Measurements from ENCODE around the gene TOR3A.

DNA sequence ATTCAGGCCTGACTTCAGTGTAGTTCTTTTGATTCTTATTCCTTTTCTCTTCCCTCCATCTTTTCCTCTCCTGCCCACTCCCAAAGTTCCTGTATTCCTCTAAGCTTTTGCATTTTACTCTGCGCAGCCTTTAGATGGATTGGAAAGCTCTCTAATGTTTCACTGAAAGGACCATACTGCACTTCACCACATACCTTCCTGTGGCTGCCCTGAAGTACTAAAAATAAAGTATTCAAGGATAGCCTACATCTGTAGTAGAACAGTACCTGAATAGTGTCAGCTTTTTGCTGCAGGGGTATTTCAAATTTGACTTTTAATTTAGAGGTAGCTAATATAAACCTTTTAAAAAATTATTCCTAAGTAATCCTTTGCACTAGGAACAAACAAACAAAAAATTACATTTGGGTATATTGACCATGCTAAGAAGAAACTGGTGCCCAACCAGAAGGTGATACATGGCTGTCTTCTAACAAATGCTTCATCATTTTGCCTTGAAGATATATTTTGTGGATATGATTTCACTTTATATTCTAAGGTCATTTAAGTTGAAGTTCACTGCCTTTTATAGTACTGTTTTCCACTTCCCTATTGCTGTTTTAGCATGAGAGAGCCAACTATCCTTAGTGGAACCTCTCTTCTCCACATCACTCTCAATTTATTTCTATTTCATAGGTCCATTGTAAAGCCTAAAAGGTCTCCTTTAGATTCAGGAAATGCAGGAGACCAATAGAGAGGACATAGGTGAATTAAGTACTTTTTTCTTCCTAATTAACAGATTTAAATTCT, 33.3 kb upstream of the TOR3A start:
- TF ChIP-seq EZH2 (IDR thresholded peaks at IDR 0.05; ENCODE audit: insufficient read depth, low read length) (no peak), CTCF (IDR thresholded peaks at IDR 0.05; ENCODE audit: insufficient read depth, low read depth, low read length) (no peak)
